HEK293 (cell line): Measurements from ENCODE around the gene AP5Z1.

Source experiments
- CTCF ChIA-PET: fragments of 350-600 bp; formaldehyde crosslinking; extraction: SDS; loops from one replicate; lab custom pipeline; 2021; ENCODE audit warnings: antibody characterized with exemption; lab: Yijun Ruan, JAX
- POLR2A ChIA-PET: fragments of 300-600 bp; formaldehyde crosslinking; extraction: SDS; loops from one replicate; lab custom pipeline; 2020; ENCODE audit warnings: antibody characterized with exemption, inconsistent platforms; lab: Yijun Ruan, JAX
- H3K27ac ChIP-seq: fragments of 200-500 bp; sonication (Bioruptor generic); 2 replicates; pipeline ENCODE4 v1.5.1; 2014; ENCODE audit warnings: low read depth, low read length, control low read depth, inconsistent platforms; ENCODE audit errors: extremely low read depth
- H3K36me3 ChIP-seq, 2 experiments: fragments of 200-500 bp in 1 of 2; sonication (Bioruptor generic) in 1 of 2; 1 replicate in 1 of 2; 2 replicates in 1 of 2; pipeline ENCODE4 v1.5.1; 2014 to 2017; ENCODE audit warnings: inconsistent platforms in 2 of 2, low read length in 2 of 2; ENCODE audit not compliant: control insufficient read depth in 2 of 2, insufficient read depth in 1 of 2
- H3K4me1 ChIP-seq: fragments of 200-500 bp; sonication (Bioruptor generic); 2 replicates; pipeline ENCODE4 v1.5.1; 2014; ENCODE audit warnings: mild to moderate bottlenecking, low read length, inconsistent platforms; ENCODE audit not compliant: control insufficient read depth, insufficient read depth
- H3K4me3 ChIP-seq: 2 replicates; pipeline ENCODE4 v1.5.1; 2011; ENCODE audit warnings: low read depth, mild to moderate bottlenecking, control low read depth, low read length, moderate library complexity
- H3K9me3 ChIP-seq: fragments of 200-500 bp; sonication (Bioruptor generic); 2 replicates; pipeline ENCODE4 v1.5.1; 2014; ENCODE audit warnings: low read depth, low read length, inconsistent platforms; ENCODE audit not compliant: control insufficient read depth, insufficient read depth
- GLIS1 ChIP-seq: fragments of 450-650 bp; formaldehyde crosslinking; IDR thresholded peaks from 2 replicates; pipeline ENCODE4 v1.5.1; 2016; ENCODE audit warnings: missing biosample characterization, missing genetic modification characterization
- HOXD13 ChIP-seq: sonication (generic); formaldehyde crosslinking; IDR thresholded peaks from 2 replicates; pipeline ENCODE4 v1.8.0; 2022; ENCODE audit warnings: missing genetic modification reagents, borderline replicate concordance
- KLF7 ChIP-seq: fragments of 450-650 bp; formaldehyde crosslinking; IDR thresholded peaks from 2 replicates; pipeline ENCODE4 v1.5.1; 2016; ENCODE audit warnings: missing biosample characterization, missing genetic modification characterization, borderline replicate concordance
- MYNN ChIP-seq: fragments of 450-650 bp; formaldehyde crosslinking; IDR thresholded peaks from 2 replicates; pipeline ENCODE4 v1.5.1; 2016; ENCODE audit warnings: missing biosample characterization, missing genetic modification characterization, borderline replicate concordance
- ZFP37 ChIP-seq: fragments of 450-650 bp; formaldehyde crosslinking; IDR thresholded peaks from 2 replicates; pipeline ENCODE4 v1.5.1; 2016; ENCODE audit warnings: missing biosample characterization, missing genetic modification characterization
- ZNF132 ChIP-seq: fragments of 450-650 bp; formaldehyde crosslinking; IDR thresholded peaks from 2 replicates; pipeline ENCODE4 v1.5.1; 2017; ENCODE audit warnings: missing biosample characterization, missing genetic modification characterization, borderline replicate concordance
- ZNF214 ChIP-seq: fragments of 450-650 bp; formaldehyde crosslinking; IDR thresholded peaks from 2 replicates; pipeline ENCODE4 v1.5.1; 2017; ENCODE audit warnings: missing biosample characterization, mild to moderate bottlenecking, missing genetic modification characterization, borderline replicate concordance
- ZNF24 ChIP-seq: fragments of 450-650 bp; formaldehyde crosslinking; IDR thresholded peaks from 2 replicates; pipeline ENCODE4 v1.5.1; 2016; ENCODE audit warnings: missing biosample characterization, missing genetic modification characterization
- ZNF274 ChIP-seq, 2 experiments: fragments of 200-500 bp in 1 of 2; fragments of 450-650 bp in 1 of 2; sonication (Bioruptor generic) in 1 of 2; formaldehyde crosslinking in 1 of 2; IDR thresholded peaks; 2 replicates each; pipeline versions ENCODE4 v1.5.1 to v1.6.1; 2014 to 2016; ENCODE audit warnings: borderline replicate concordance in 1 of 2, inconsistent platforms in 1 of 2, low read length in 1 of 2, missing biosample characterization in 1 of 2, missing genetic modification characterization in 1 of 2
- ZNF335 ChIP-seq: fragments of 450-650 bp; formaldehyde crosslinking; conservative IDR thresholded peaks from 2 replicates; pipeline ENCODE4 v1.5.1; 2016; ENCODE audit warnings: missing biosample characterization, missing genetic modification characterization
- ZNF354C ChIP-seq: fragments of 450-650 bp; formaldehyde crosslinking; IDR thresholded peaks from 2 replicates; pipeline ENCODE4 v1.5.1; 2016; ENCODE audit warnings: missing biosample characterization, missing genetic modification characterization, low read depth, borderline replicate concordance
- ZNF549 ChIP-seq: fragments of 450-650 bp; IDR thresholded peaks from 2 replicates; pipeline ENCODE4 v1.5.1; 2018; ENCODE audit warnings: missing biosample characterization, missing genetic modification characterization, mild to moderate bottlenecking, inconsistent platforms, moderate library complexity
- ZNF585B ChIP-seq: fragments of 450-650 bp; formaldehyde crosslinking; IDR thresholded peaks from 2 replicates; pipeline ENCODE4 v1.5.1; 2016; ENCODE audit warnings: missing biosample characterization, missing genetic modification characterization
- ZNF670 ChIP-seq: fragments of 450-650 bp; formaldehyde crosslinking; IDR thresholded peaks from 2 replicates; pipeline ENCODE4 v1.5.1; 2016; ENCODE audit warnings: missing biosample characterization, missing genetic modification characterization, low read depth
- ZNF707 ChIP-seq: fragments of 450-650 bp; formaldehyde crosslinking; IDR thresholded peaks from 2 replicates; pipeline ENCODE4 v1.5.1; 2016; ENCODE audit warnings: missing biosample characterization, missing genetic modification characterization
- ZNF837 ChIP-seq: fragments of 450-650 bp; formaldehyde crosslinking; IDR thresholded peaks from 2 replicates; pipeline ENCODE4 v1.5.1; 2016; ENCODE audit warnings: missing biosample characterization, missing genetic modification characterization
- TF ChIP-seq, protein P1 (sequence below): fragments of 450-650 bp; formaldehyde crosslinking; IDR thresholded peaks from 2 replicates; pipeline ENCODE4 v1.5.0; 2017; ENCODE audit warnings: missing biosample characterization, missing genetic modification characterization, borderline replicate concordance
- TF ChIP-seq, protein P2 (sequence below): fragments of 450-650 bp; formaldehyde crosslinking; IDR thresholded peaks from 2 replicates; pipeline ENCODE4 v1.5.1; 2016; ENCODE audit warnings: missing biosample characterization, missing genetic modification characterization
- TF ChIP-seq, protein P3 (sequence below): fragments of 450-650 bp; formaldehyde crosslinking; IDR thresholded peaks from 2 replicates; pipeline ENCODE4 v1.5.1; 2016; ENCODE audit warnings: missing biosample characterization, missing genetic modification characterization
- TF ChIP-seq, protein P4 (sequence below): fragments of 450-650 bp; formaldehyde crosslinking; IDR thresholded peaks from 2 replicates; pipeline ENCODE4 v1.5.1; 2016; ENCODE audit warnings: missing biosample characterization, missing genetic modification characterization
- TF ChIP-seq, protein P5 (sequence below): fragments of 450-650 bp; formaldehyde crosslinking; IDR thresholded peaks from 2 replicates; pipeline ENCODE4 v1.5.1; 2016; ENCODE audit warnings: missing biosample characterization, missing genetic modification characterization
- TF ChIP-seq, protein P6 (sequence below): fragments of 450-650 bp; formaldehyde crosslinking; IDR thresholded peaks from 2 replicates; pipeline ENCODE4 v1.5.1; 2017; ENCODE audit warnings: missing biosample characterization, missing genetic modification characterization

AP5Z1 gene

DNA sequence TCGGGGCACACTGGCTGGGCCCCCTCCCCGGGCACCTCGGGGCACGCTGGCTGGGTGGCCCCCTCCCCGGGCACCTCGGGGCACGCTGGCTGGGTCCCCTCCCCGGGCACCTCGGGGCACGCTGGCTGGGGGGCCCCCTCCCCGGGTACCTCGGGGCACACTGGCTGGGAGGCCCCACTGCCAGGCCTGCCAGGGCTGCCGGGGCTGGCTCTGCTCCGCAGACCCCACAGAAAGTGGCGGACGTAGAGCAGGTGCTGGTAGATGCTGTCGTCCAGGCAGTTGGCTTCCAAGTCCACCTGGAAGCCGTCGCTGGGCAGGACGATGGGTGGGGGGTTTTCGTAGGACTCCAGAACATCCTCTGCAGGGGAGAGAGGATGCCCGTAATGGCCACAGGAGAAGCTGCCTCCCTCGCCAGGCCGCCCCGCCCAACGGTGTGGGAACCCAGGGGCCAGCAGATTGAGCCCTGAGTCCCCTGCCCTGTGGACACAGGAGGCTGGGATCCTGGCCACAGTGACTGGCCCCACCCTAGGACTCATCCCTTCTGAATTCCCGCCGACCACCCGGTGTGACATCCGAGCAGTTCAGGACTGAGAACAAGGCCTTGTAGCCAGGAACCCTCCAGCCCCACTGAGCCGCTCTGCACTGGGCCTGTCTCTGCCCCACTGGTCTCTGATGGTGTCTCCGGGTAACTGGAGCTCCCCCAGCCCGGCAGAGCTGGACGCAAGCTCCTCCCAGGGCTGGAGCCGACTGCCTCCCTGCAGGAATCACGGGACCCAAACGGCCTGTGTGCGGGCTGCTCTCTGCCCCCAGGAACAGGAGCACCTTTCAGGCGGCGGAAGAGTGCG is 28.2 kb downstream of the AP5Z1 start (continued):
- no peak for TF ChIP-seq ZNF707 (tag by site-specific recombination)
- TF ChIP-seq ZNF214 (tag by site-specific recombination): no peak
- TF ChIP-seq KLF7 (tag by site-specific recombination): no peak
- TF ChIP-seq, protein P1, sequence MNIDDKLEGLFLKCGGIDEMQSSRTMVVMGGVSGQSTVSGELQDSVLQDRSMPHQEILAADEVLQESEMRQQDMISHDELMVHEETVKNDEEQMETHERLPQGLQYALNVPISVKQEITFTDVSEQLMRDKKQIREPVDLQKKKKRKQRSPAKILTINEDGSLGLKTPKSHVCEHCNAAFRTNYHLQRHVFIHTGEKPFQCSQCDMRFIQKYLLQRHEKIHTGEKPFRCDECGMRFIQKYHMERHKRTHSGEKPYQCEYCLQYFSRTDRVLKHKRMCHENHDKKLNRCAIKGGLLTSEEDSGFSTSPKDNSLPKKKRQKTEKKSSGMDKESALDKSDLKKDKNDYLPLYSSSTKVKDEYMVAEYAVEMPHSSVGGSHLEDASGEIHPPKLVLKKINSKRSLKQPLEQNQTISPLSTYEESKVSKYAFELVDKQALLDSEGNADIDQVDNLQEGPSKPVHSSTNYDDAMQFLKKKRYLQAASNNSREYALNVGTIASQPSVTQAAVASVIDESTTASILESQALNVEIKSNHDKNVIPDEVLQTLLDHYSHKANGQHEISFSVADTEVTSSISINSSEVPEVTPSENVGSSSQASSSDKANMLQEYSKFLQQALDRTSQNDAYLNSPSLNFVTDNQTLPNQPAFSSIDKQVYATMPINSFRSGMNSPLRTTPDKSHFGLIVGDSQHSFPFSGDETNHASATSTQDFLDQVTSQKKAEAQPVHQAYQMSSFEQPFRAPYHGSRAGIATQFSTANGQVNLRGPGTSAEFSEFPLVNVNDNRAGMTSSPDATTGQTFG (tag by site-specific recombination): no peak
- TF ChIP-seq ZFP37 (tag by site-specific recombination): no peak
- no peak for TF ChIP-seq ZNF354C

DNA sequence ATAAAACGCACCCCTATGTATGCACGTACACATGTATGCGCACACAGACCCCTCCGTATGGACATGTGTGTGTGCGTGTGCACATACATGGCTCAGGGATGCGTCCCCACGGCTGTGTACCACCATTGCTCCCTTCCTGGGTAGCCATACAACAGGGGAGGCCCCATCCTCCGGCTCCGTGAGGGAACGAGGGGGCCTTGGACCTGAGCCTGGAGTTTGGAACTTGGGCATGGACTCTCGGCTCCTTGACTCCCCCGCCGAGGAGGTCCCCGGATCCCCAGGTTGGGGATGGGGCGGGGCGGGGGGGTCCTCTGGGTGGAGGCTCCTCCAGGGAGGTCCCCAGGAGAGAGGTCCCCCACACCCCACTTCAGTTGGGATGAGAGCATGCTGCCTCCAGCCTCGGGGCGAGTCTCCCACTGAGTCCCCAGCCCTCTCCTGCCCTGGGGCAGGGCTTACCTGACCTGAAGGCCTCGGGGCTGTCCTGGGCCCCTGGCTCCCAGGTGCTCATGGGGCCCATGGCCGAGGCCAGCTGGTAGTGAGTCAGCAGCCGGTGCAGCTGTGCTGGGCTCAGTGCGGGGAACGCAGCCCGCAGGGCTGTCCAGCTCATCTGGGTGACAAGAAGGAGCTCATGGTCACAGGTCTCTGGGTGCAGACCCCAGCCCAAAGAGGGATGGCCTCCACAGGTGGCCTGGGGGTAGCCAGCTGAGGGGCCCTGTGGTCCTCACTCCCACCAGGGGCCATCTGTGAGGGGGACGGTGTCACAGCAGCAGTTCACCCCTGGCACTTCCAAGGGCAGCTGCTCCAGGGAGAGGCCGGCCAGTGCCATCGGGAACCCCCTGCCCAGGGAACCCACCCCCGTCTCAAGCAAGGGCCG is 29.9 kb downstream of the AP5Z1 start:
- CTCF ChIA-PET: no interaction called here
- Histone ChIP-seq H3K27ac (no peak overlapping the region), H3K9me3 (no peaks in the 10 kb centered on the region), H3K4me3 (no peak overlapping the region)
- TF ChIP-seq, protein P2, sequence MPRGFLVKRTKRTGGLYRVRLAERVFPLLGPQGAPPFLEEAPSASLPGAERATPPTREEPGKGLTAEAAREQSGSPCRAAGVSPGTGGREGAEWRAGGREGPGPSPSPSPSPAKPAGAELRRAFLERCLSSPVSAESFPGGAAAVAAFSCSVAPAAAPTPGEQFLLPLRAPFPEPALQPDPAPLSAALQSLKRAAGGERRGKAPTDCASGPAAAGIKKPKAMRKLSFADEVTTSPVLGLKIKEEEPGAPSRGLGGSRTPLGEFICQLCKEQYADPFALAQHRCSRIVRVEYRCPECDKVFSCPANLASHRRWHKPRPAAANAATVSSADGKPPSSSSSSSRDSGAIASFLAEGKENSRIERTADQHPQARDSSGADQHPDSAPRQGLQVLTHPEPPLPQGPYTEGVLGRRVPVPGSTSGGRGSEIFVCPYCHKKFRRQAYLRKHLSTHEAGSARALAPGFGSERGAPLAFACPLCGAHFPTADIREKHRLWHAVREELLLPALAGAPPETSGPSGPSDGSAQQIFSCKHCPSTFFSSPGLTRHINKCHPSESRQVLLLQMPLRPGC (tag by site-specific recombination): no peak
- TF ChIP-seq ZNF132 (tag by site-specific recombination): no peak
- no peak for TF ChIP-seq KLF7 (tag by site-specific recombination)
- TF ChIP-seq, protein P3, sequence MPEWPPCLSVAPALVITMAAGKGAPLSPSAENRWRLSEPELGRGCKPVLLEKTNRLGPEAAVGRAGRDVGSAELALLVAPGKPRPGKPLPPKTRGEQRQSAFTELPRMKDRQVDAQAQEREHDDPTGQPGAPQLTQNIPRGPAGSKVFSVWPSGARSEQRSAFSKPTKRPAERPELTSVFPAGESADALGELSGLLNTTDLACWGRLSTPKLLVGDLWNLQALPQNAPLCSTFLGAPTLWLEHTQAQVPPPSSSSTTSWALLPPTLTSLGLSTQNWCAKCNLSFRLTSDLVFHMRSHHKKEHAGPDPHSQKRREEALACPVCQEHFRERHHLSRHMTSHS (tag by site-specific recombination): no peak
- no peak for TF ChIP-seq ZNF837
- TF ChIP-seq, protein P4, sequence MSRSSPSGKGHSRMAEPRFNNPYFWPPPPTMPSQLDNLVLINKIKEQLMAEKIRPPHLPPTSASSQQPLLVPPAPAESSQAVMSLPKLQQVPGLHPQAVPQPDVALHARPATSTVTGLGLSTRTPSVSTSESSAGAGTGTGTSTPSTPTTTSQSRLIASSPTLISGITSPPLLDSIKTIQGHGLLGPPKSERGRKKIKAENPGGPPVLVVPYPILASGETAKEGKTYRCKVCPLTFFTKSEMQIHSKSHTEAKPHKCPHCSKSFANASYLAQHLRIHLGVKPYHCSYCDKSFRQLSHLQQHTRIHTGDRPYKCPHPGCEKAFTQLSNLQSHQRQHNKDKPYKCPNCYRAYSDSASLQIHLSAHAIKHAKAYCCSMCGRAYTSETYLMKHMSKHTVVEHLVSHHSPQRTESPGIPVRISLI (tag by site-specific recombination): no peak
- TF ChIP-seq, protein P5, sequence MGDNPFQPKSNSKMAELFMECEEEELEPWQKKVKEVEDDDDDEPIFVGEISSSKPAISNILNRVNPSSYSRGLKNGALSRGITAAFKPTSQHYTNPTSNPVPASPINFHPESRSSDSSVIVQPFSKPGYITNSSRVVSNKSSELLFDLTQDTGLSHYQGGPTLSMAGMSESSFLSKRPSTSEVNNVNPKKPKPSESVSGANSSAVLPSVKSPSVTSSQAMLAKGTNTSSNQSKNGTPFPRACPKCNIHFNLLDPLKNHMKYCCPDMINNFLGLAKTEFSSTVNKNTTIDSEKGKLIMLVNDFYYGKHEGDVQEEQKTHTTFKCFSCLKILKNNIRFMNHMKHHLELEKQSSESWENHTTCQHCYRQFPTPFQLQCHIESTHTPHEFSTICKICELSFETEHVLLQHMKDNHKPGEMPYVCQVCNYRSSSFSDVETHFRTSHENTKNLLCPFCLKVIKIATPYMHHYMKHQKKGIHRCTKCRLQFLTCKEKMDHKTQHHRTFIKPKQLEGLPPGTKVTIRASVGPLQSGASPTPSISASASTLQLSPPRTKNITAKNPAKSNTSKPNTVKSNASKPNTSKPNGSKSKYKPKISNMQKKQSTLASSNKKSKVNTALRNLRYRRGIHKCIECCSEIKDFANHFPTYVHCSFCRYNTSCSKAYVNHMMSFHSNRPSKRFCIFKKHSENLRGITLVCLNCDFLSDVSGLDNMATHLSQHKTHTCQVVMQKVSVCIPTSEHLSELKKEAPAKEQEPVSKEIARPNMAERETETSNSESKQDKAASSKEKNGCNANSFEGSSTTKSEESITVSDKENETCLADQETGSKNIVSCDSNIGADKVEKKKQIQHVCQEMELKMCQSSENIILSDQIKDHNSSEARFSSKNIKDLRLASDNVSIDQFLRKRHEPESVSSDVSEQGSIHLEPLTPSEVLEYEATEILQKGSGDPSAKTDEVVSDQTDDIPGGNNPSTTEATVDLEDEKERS (tag by site-specific recombination): no peak
- no peak for TF ChIP-seq ZNF274 (IDR thresholded peaks at IDR 0.05; ENCODE audit: low read length)
- no peak for TF ChIP-seq ZNF274 (tag by site-specific recombination; IDR thresholded peaks at IDR 0.05; ENCODE audit: borderline replicate concordance)
- TF ChIP-seq MYNN (tag by site-specific recombination): no peak
- TF ChIP-seq HOXD13: no peak
- no peak for TF ChIP-seq ZNF585B
- TF ChIP-seq ZNF24 (tag by site-specific recombination): no peak
- no peak for TF ChIP-seq ZFP37 (tag by site-specific recombination)
- no peak for TF ChIP-seq ZNF670 (tag by site-specific recombination)
- no peak for TF ChIP-seq ZNF335 (tag by site-specific recombination)
- no peak for TF ChIP-seq ZNF549 (tag by site-specific recombination)
- no peak for TF ChIP-seq GLIS1 (tag by site-specific recombination)
- TF ChIP-seq, protein P6, sequence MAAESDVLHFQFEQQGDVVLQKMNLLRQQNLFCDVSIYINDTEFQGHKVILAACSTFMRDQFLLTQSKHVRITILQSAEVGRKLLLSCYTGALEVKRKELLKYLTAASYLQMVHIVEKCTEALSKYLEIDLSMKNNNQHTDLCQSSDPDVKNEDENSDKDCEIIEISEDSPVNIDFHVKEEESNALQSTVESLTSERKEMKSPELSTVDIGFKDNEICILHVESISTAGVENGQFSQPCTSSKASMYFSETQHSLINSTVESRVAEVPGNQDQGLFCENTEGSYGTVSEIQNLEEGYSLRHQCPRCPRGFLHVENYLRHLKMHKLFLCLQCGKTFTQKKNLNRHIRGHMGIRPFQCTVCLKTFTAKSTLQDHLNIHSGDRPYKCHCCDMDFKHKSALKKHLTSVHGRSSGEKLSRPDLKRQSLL: no peak
- TF ChIP-seq, all 188 proteins: peak for 0
- Histone ChIP-seq H3K4me1 (no peaks in the 10 kb centered on the region), H3K36me3 (no peaks in the 10 kb centered on the region)
- POLR2A ChIA-PET: no interaction called here
